Activated CD4-positive, alpha-beta memory T cell treated with anti-CD3 and anti-CD28 coated beads, Interleukin-2, amount 10 ng/mL, durations not matched to agents 7 days and 5 days (primary cell): ENCODE measurements around the gene EIF4G1. TPM values are rescaled to one million over a fixed set of nuclear protein-coding genes. Genes with fewer than 3 reads are reported as not detected.

Source experiments
- CTCF ChIA-PET: fragments of 350-600 bp; sonication (Branson Sonifier 250); formaldehyde crosslinking; loops from one replicate; lab custom pipeline; 2021; ENCODE audit warnings: antibody characterized with exemption, inconsistent platforms; lab: Charles Lee
- POLR2A ChIA-PET: fragments of 350-600 bp; sonication (Branson Sonifier 250); formaldehyde crosslinking; loops from one replicate; lab custom pipeline; 2021; ENCODE audit warnings: antibody characterized with exemption; lab: Charles Lee
- DNase-seq: peaks from one replicate; pipeline ENCODE4 v3.0.0-alpha.2; 2020
- H3K27ac Mint-ChIP-seq: one replicate; pipeline ENCODE4 v1.8.0; 2021; ENCODE audit warnings: mild to moderate bottlenecking, mixed read lengths
- H3K27me3 Mint-ChIP-seq: one replicate; pipeline ENCODE4 v1.8.0; 2021; ENCODE audit warnings: mixed read lengths
- H3K36me3 Mint-ChIP-seq: one replicate; pipeline ENCODE4 v1.8.0; 2021; ENCODE audit warnings: low read depth, mixed read lengths
- H3K4me1 Mint-ChIP-seq: one replicate; pipeline ENCODE4 v1.8.0; 2021; ENCODE audit warnings: mixed read lengths
- H3K4me3 Mint-ChIP-seq: one replicate; pipeline ENCODE4 v1.8.0; 2021; ENCODE audit warnings: mild to moderate bottlenecking, mixed read lengths
- H3K9me3 Mint-ChIP-seq: one replicate; pipeline ENCODE4 v1.8.0; 2021; ENCODE audit warnings: mixed read lengths
- total RNA-seq, 2 experiments: library from RNA; stranded (reverse); gene quantifications; one replicate each; pipeline ENCODE4 v1.2.3, GENCODE V29; 2021

EIF4G1 gene
- total RNA-seq, 2 experiments from 2014 or later, result 259 to 266 TPM

- no peaks in the 10 kb centered on the region for H3K36me3 Mint-ChIP-seq
- POLR2A ChIA-PET, result no interaction called here
- H3K9me3 Mint-ChIP-seq, result no peaks in the 10 kb centered on the region
- H3K4me3 Mint-ChIP-seq, result no peak overlapping the region
- CTCF ChIA-PET, result interaction anchor here (0.7 to 2.4 kb wide), 2 partner anchors 8 to 133 kb away, joined by 3 to 17 read pairs; no protein-coding TSS in a partner anchor
- peaks cover 56% of the 10 kb centered on the region for H3K27me3 Mint-ChIP-seq
- DNase-seq, result no peak
- no peak overlapping the region for H3K27ac Mint-ChIP-seq
- H3K4me1 Mint-ChIP-seq, result peaks cover 5% of the 10 kb centered on the region
These were observed 66.3 kb downstream of the EIF4G1 start for GRCh38 chr3:184380627-184381260.

GRCh38 chr3:184381261-184382224 is 67.1 kb downstream of the EIF4G1 start:
- Mint-ChIP-seq H3K9me3 (no peaks in the 10 kb centered on the region), H3K4me1 (peaks cover 5% of the 10 kb centered on the region), H3K36me3 (no peaks in the 10 kb centered on the region), H3K4me3 (no peak overlapping the region), H3K27ac (no peak overlapping the region), H3K27me3 (peaks cover 50% of the 10 kb centered on the region)
- ChIA-PET POLR2A (no interaction called here), CTCF (interaction anchor here (0.7 to 2.4 kb wide), 2 partner anchors 9 to 132 kb away, joined by 3 to 17 read pairs; no protein-coding TSS in a partner anchor)
- DNase-seq, result no peak

GRCh38 chr3:184382326-184383032 is 68.1 kb downstream of the EIF4G1 start:
- H3K9me3 Mint-ChIP-seq, result no peaks in the 10 kb centered on the region
- peaks cover 43% of the 10 kb centered on the region for H3K27me3 Mint-ChIP-seq
- DNase-seq, result no peak
- no peak overlapping the region for H3K27ac Mint-ChIP-seq
- CTCF ChIA-PET, result interaction anchor here (2.4 kb wide), 1 partner anchor 10 kb away, joined by 17 read pairs; no protein-coding TSS in a partner anchor
- peaks cover 5% of the 10 kb centered on the region for H3K4me1 Mint-ChIP-seq
- H3K36me3 Mint-ChIP-seq, result no peaks in the 10 kb centered on the region
- POLR2A ChIA-PET, result interaction anchor here (0.8 kb wide), 1 partner anchor 11 kb away, joined by 3 read pairs; no protein-coding TSS in a partner anchor
- no peak overlapping the region for H3K4me3 Mint-ChIP-seq

DNA sequence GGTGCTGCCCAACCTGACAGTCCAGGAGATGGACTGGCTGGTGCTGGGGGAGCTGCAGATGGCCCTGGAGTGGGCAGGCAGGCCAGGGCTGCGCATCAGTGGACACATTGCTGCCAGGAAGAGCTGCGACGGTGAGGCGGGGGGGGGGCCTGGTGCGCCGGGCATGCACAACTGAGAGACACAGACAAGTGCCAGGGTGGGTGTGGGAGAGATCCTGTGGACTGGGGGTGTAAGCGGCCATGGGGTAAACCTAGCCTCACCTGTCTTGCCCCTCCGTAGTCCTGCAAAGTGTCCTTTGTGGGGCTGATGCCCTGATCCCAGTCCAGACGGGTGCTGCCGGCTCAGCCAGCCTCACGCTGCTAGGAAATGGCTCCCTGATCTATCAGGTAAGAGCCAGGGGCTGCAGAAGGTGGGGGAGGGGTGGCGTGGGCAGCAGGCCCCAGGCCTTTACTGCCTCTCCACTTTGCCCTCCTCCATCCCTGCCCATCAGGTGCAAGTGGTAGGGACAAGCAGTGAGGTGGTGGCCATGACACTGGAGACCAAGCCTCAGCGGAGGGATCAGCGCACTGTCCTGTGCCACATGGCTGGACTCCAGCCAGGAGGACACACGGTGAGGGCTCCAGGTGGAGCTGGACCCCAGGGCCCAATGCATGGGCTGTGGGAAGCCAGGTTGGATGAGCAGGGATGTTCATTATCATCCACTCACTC is 68.8 kb downstream of the EIF4G1 start:
- no peaks in the 10 kb centered on the region for H3K9me3 Mint-ChIP-seq
- H3K27ac Mint-ChIP-seq, result no peak overlapping the region
- no peak overlapping the region for H3K4me3 Mint-ChIP-seq
- ChIA-PET POLR2A (interaction anchor here (0.8 kb wide), 1 partner anchor 12 kb away, joined by 3 read pairs; no protein-coding TSS in a partner anchor), CTCF (interaction anchor here (2.6 kb wide), 1 partner anchor 11 kb away, joined by 11 read pairs; no protein-coding TSS in a partner anchor)
- peaks cover 5% of the 10 kb centered on the region for H3K4me1 Mint-ChIP-seq
- no peaks in the 10 kb centered on the region for H3K36me3 Mint-ChIP-seq
- H3K27me3 Mint-ChIP-seq, result peaks cover 39% of the 10 kb centered on the region
- no peak for DNase-seq

- no peaks in the 10 kb centered on the region for H3K36me3 Mint-ChIP-seq
- peaks cover 3% of the 10 kb centered on the region for H3K4me1 Mint-ChIP-seq
- H3K27ac Mint-ChIP-seq, result no peak overlapping the region
- CTCF ChIA-PET, result interaction anchor here (2.6 kb wide), 1 partner anchor 13 kb away, joined by 11 read pairs; no protein-coding TSS in a partner anchor
- DNase-seq, result no peak
- no peaks in the 10 kb centered on the region for H3K9me3 Mint-ChIP-seq
- peaks cover 29% of the 10 kb centered on the region for H3K27me3 Mint-ChIP-seq
- POLR2A ChIA-PET, result no interaction called here
- no peak overlapping the region for H3K4me3 Mint-ChIP-seq
These were observed 69.9 kb downstream of the EIF4G1 start for GRCh38 chr3:184384342-184384741.

Other genes starting within 250 kb of the EIF4G1 start
- gene HTR3E, start 217.5 kb upstream of the EIF4G1 start, total RNA-seq, result not detected
- gene EIF2B5, start 179.2 kb upstream of the EIF4G1 start, total RNA-seq, result 10 to 100 TPM; 45.9 to 47.8 TPM
- gene DVL3, start 159.2 kb upstream of the EIF4G1 start, total RNA-seq, result 10 to 100 TPM; 33.2 to 40.7 TPM
- gene AP2M1, start 139.8 kb upstream of the EIF4G1 start, total RNA-seq, result 100 to 1,000 TPM; 206 to 218 TPM
- 10 to 100 TPM; 53.7 to 60.1 TPM for gene ABCF3, start 128.4 kb upstream of the EIF4G1 start, total RNA-seq
- gene VWA5B2, start 85.0 kb upstream of the EIF4G1 start, total RNA-seq, result not detected
- gene ALG3, start 65.6 kb upstream of the EIF4G1 start, total RNA-seq, result 10 to 100 TPM; 33.3 to 35.3 TPM
- gene EEF1AKMT4, start 64.9 kb upstream of the EIF4G1 start, total RNA-seq, result 1 to 10 TPM; 3.1 to 3.8 TPM
- under 1 TPM in 1 of 2 experiments, not detected in 1; 0.23 TPM for gene CAMK2N2, start 53.1 kb upstream of the EIF4G1 start, total RNA-seq
- not detected for gene ECE2, start 38.6 kb upstream of the EIF4G1 start, total RNA-seq
- gene PSMD2, start 15.4 kb upstream of the EIF4G1 start, total RNA-seq, result 100 to 1,000 TPM; 177 TPM
- 1 to 10 TPM; 6.5 to 8.7 TPM for gene FAM131A, start 23.0 kb downstream of the EIF4G1 start, total RNA-seq
- 1 to 10 TPM; 3.6 to 4.9 TPM for gene CLCN2, start 47.0 kb downstream of the EIF4G1 start, total RNA-seq
- gene POLR2H, start 47.1 kb downstream of the EIF4G1 start, total RNA-seq, result 10 to 100 TPM; 73.9 to 79.3 TPM
- gene THPO, start 63.6 kb downstream of the EIF4G1 start, total RNA-seq, result not detected
- gene CHRD, start 65.4 kb downstream of the EIF4G1 start, total RNA-seq, result not detected
- under 1 TPM; 0.20 to 0.71 TPM for gene EPHB3, start 247.2 kb downstream of the EIF4G1 start, total RNA-seq